SK-N-SH (cell line): Measurements from ENCODE around the gene SLC8A1. TPM values are rescaled to one million over a fixed set of nuclear protein-coding genes. Genes with fewer than 3 reads are reported as not detected.
A peak's percentile ranks its signal among the peaks of the same experiment; 100 is the strongest.

Experiments
- CTCF ChIA-PET: fragments of 300-600, 350-600 bp; formaldehyde crosslinking; extraction: SDS; loops from one replicate; lab custom pipeline; 2021; lab: Yijun Ruan, JAX
- POLR2A ChIA-PET: fragments of 350-600 bp; sonication (Branson Sonifier 250); formaldehyde crosslinking; extraction: SDS; loops from one replicate; lab custom pipeline; 2020; ENCODE audit warnings: antibody characterized with exemption, inconsistent platforms; lab: Yijun Ruan, JAX
- DNase-seq: peaks from one replicate; pipeline ENCODE4 v3.0.0; 2012
- H2AFZ ChIP-seq: fragments of 200-600 bp; sonication (generic); 2 replicates; pipeline ENCODE4 v1.8.1; 2016; ENCODE audit warnings: antibody characterized with exemption, mild to moderate bottlenecking, low read depth
- H3F3A ChIP-seq: fragments of 200-600 bp; sonication (generic); replicated peaks from 2 replicates; pipeline ENCODE3; 2016; ENCODE audit warnings: antibody characterized with exemption, mild to moderate bottlenecking; ENCODE audit not compliant: insufficient read depth
- H3K27ac ChIP-seq, 2 experiments: fragments of 200-500 bp in 1 of 2; fragments of 200-600 bp in 1 of 2; sonication (Bioruptor generic) in 1 of 2; sonication (generic), shearing (Covaris generic) in 1 of 2; 2 replicates each; pipeline versions ENCODE4 v1.5.1 to v1.6.1; 2014 to 2016; ENCODE audit warnings: low read depth in 2 of 2, inconsistent platforms in 1 of 2, low read length in 1 of 2, mild to moderate bottlenecking in 1 of 2, mixed read lengths in 1 of 2
- H3K27me3 ChIP-seq: fragments of 200-600 bp; sonication (generic), shearing (Covaris generic); 2 replicates; pipeline ENCODE4 v1.6.1; 2016; ENCODE audit warnings: mixed run types; ENCODE audit not compliant: insufficient read depth
- H3K36me3 ChIP-seq, 2 experiments: fragments of 200-500 bp in 1 of 2; fragments of 200-600 bp in 1 of 2; sonication (Bioruptor generic) in 1 of 2; sonication (generic) in 1 of 2; replicated peaks in 1 of 2; 2 replicates each; pipeline versions ENCODE3 to v1.5.1; 2014 to 2016; ENCODE audit warnings: low read length in 1 of 2, mild to moderate bottlenecking in 1 of 2; ENCODE audit not compliant: insufficient read depth in 2 of 2, control insufficient read depth in 1 of 2
- H3K4me1 ChIP-seq, 2 experiments: fragments of 200-500 bp in 1 of 2; fragments of 200-600 bp in 1 of 2; sonication (Bioruptor generic) in 1 of 2; sonication (generic), shearing (Covaris generic) in 1 of 2; 2 replicates each; pipeline versions ENCODE4 v1.5.1 to v1.6.1; 2014 to 2016; ENCODE audit warnings: low read depth in 1 of 2, low read length in 1 of 2, mixed run types in 1 of 2; ENCODE audit not compliant: insufficient read depth in 2 of 2, control insufficient read depth in 1 of 2
- H3K4me2 ChIP-seq: fragments of 200-600 bp; sonication (generic), shearing (Covaris generic); 2 replicates; pipeline ENCODE4 v1.6.1; 2017; ENCODE audit warnings: mixed run types
- H3K4me3 ChIP-seq, 2 experiments: fragments of 200-500 bp in 1 of 2; fragments of 200-600 bp in 1 of 2; sonication (Bioruptor generic) in 1 of 2; sonication (generic), shearing (Covaris generic) in 1 of 2; 2 replicates each; pipeline versions ENCODE4 v1.5.1 to v1.8.1; 2014 to 2016; ENCODE audit warnings: low read depth in 2 of 2, inconsistent platforms in 1 of 2, low read length in 1 of 2, mild to moderate bottlenecking in 1 of 2, mixed read lengths in 1 of 2, moderate library complexity in 1 of 2
- H3K79me2 ChIP-seq: fragments of 200-600 bp; sonication (generic); 2 replicates; pipeline ENCODE4 v1.8.1; 2017; ENCODE audit warnings: mild to moderate bottlenecking; ENCODE audit not compliant: insufficient read depth
- H3K9ac ChIP-seq: fragments of 200-600 bp; sonication (generic); 2 replicates; pipeline ENCODE4 v1.6.1; 2017; ENCODE audit warnings: mixed run types
- H3K9me2 ChIP-seq: fragments of 200-600 bp; sonication (generic); 2 replicates; pipeline ENCODE4 v1.6.1; 2017; ENCODE audit warnings: mixed run types
- H3K9me3 ChIP-seq: fragments of 200-600 bp; sonication (generic); 2 replicates; pipeline ENCODE4 v1.6.1; 2017; ENCODE audit warnings: mixed run types, mild to moderate bottlenecking, moderate library complexity
- H4K20me1 ChIP-seq: fragments of 200-600 bp; sonication (generic); 2 replicates; pipeline ENCODE4 v1.6.1; 2017; ENCODE audit warnings: mild to moderate bottlenecking, mixed run types; ENCODE audit not compliant: insufficient read depth
- CHD2 ChIP-seq: fragments of 150-350 bp; IDR thresholded peaks from 2 replicates; pipeline ENCODE4 v1.6.1; 2018; ENCODE audit warnings: low read length; ENCODE audit not compliant: partially characterized antibody
- EP300 ChIP-seq, 2 experiments: IDR thresholded peaks; 2 replicates each; pipeline versions ENCODE4 v1.4.0 to v1.6.1; 2012; ENCODE audit warnings: borderline replicate concordance in 1 of 2, low read depth in 1 of 2, low read length in 1 of 2
- FOSL2 ChIP-seq: IDR thresholded peaks from 2 replicates; pipeline ENCODE4 v1.4.0; 2012; ENCODE audit warnings: low read depth, mild to moderate bottlenecking, moderate library complexity, borderline replicate concordance
- FOXM1 ChIP-seq: IDR thresholded peaks from 2 replicates; pipeline ENCODE4 v1.4.0; 2012; ENCODE audit warnings: low read depth, mild to moderate bottlenecking
- GABPA ChIP-seq: IDR thresholded peaks from 2 replicates; pipeline ENCODE4 v1.4.0; 2012; ENCODE audit warnings: low read depth, mild to moderate bottlenecking
- MAX ChIP-seq: IDR thresholded peaks from 2 replicates; pipeline ENCODE4 v1.4.0; 2012; ENCODE audit warnings: low read depth
- MXI1 ChIP-seq: IDR thresholded peaks from 2 replicates; pipeline ENCODE4 v1.6.1; 2012; ENCODE audit warnings: mild to moderate bottlenecking, low read depth, low read length, improper control_type of control experiment
- NFIC ChIP-seq: IDR thresholded peaks from 2 replicates; pipeline ENCODE4 v1.4.0; 2012; ENCODE audit warnings: borderline replicate concordance
- PBX3 ChIP-seq: IDR thresholded peaks from 2 replicates; pipeline ENCODE4; 2012
- RAD21 ChIP-seq: IDR thresholded peaks from 2 replicates; pipeline ENCODE4 v1.6.1; 2012; ENCODE audit warnings: mild to moderate bottlenecking, low read length
- REST ChIP-seq: IDR thresholded peaks from 2 replicates; pipeline ENCODE4 v1.6.1; 2012; ENCODE audit warnings: mild to moderate bottlenecking, low read depth, low read length, moderate library complexity
- RFX5 ChIP-seq: IDR thresholded peaks from 2 replicates; pipeline ENCODE4 v1.6.1; 2012; ENCODE audit warnings: mild to moderate bottlenecking, improper control_type of control experiment, low read length
- RXRA ChIP-seq: IDR thresholded peaks from 2 replicates; pipeline ENCODE4 v1.4.0; 2012; ENCODE audit warnings: low read depth, mild to moderate bottlenecking, borderline replicate concordance
- SIN3A ChIP-seq: IDR thresholded peaks from 2 replicates; pipeline ENCODE4 v1.6.1; 2012; ENCODE audit warnings: low read depth, mild to moderate bottlenecking, low read length, moderate library complexity, borderline replicate concordance
- TAF1 ChIP-seq: IDR thresholded peaks from 2 replicates; pipeline ENCODE4 v1.6.1; 2012; ENCODE audit warnings: low read depth, mild to moderate bottlenecking, low read length, moderate library complexity, borderline replicate concordance
- TCF12 ChIP-seq: IDR thresholded peaks from 2 replicates; pipeline ENCODE4 v1.4.0; 2012
- YY1 ChIP-seq: IDR thresholded peaks from 2 replicates; pipeline ENCODE4 v1.4.0; 2012; ENCODE audit warnings: low read depth, mild to moderate bottlenecking
- WGBS: methylation state at CpG from one replicate; pipeline ENCODE4 v1.1.6; 2017; ENCODE audit warnings: low lambda C conversion rate; 5-methylcytosine and 5-hydroxymethylcytosine counted together
- polyA plus RNA-seq, 3 experiments: library from polyadenylated mRNA; depleted of rRNA; stranded (reverse); fragments of >200 nt; gene quantifications; 2 replicates each; pipeline ENCODE4 v1.2.3, GENCODE V29; 2012
- TF ChIP-seq, protein P1 (sequence below): IDR thresholded peaks from 2 replicates; pipeline ENCODE4 v1.4.0; 2012; ENCODE audit warnings: low read depth, borderline replicate concordance

The SLC8A1 gene
- polyA plus RNA-seq, 1 of the 3 experiments (the other 2 are of a cell fraction): 3.2 TPM

GRCh38 chr2:40344364-40344763, 107.5 kb downstream of the SLC8A1 start:
- Histone ChIP-seq H3K4me2 (no peak overlapping the region), H3K79me2 (no peaks in the 10 kb centered on the region), H3K9me3 (no peaks in the 10 kb centered on the region), H3K4me1 (peaks cover 0 to 42% of the 10 kb centered on the region in 2 experiments; a peak in 2 of 4 replicates), H3K27ac (peak overlapping the region in 1 of 2 experiments; percentile 48; a peak in 3 of 4 replicates), H3K9me2 (no peaks in the 10 kb centered on the region), H3F3A (peaks cover 7% of the 10 kb centered on the region), H3K27me3 (no peaks in the 10 kb centered on the region), H4K20me1 (no peaks in the 10 kb centered on the region), H3K9ac (no peak overlapping the region), H3K36me3 (no peaks in the 10 kb centered on the region), H3K4me3 (no peak overlapping the region), H2AFZ (no peak overlapping the region)
- CTCF ChIA-PET: interaction anchor here (1.2 kb wide), 1 partner anchor 87 kb away, joined by 3 read pairs; no protein-coding TSS in a partner anchor
- 81% methylated on average over 1 of the region's 1 CpG for WGBS
- DNase-seq: no peak
- TF ChIP-seq RFX5 (no peak), RAD21 (no peak), YY1 (no peak), MXI1 (no peak), PBX3 (no peak), MAX (no peak), FOXM1 (no peak), SIN3A (no peak), EP300 (IDR thresholded peaks at IDR 0.05; ENCODE audit: borderline replicate concordance in 1 of 2, low read depth in 1 of 2, low read length in 1 of 2) (no peak), RXRA (no peak), REST (no peak), TCF12 (no peak), GABPA (no peak), TAF1 (no peak), FOSL2 (no peak), NFIC (no peak), CHD2 (no peak)
- TF ChIP-seq, protein P1, sequence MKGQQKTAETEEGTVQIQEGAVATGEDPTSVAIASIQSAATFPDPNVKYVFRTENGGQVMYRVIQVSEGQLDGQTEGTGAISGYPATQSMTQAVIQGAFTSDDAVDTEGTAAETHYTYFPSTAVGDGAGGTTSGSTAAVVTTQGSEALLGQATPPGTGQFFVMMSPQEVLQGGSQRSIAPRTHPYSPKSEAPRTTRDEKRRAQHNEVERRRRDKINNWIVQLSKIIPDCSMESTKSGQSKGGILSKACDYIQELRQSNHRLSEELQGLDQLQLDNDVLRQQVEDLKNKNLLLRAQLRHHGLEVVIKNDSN: no peak
- POLR2A ChIA-PET: no interaction called here
